HepG2 (cell line): Measurements from ENCODE around the gene POLR3GL. TPM values are rescaled to one million over a fixed set of nuclear protein-coding genes. Genes with fewer than 3 reads are reported as not detected.

Experiments used
- CBX1 ChIP-seq: IDR thresholded peaks from one replicate; pipeline ENCODE4 v1.6.1; 2016; ENCODE audit warnings: antibody characterized with exemption, low read depth
- DMAP1 ChIP-seq: IDR thresholded peaks from 2 replicates; pipeline ENCODE4 v1.6.1; 2016
- GABPA ChIP-seq, 2 experiments: IDR thresholded peaks; 2 replicates each; pipeline ENCODE4 v1.6.1; 2011 to 2016; ENCODE audit warnings: low read depth in 2 of 2, low read length in 1 of 2, missing biosample characterization in 1 of 2, missing genetic modification characterization in 1 of 2
- HDAC2 ChIP-seq: sonication (generic); formaldehyde crosslinking; IDR thresholded peaks from 2 replicates; pipeline ENCODE4 v1.4.0; 2020; ENCODE audit warnings: missing genetic modification reagents
- KLF16 ChIP-seq, 2 experiments: sonication (generic) in 1 of 2; formaldehyde crosslinking in 1 of 2; IDR thresholded peaks; 2 replicates each; pipeline versions ENCODE4 v1.6.1 to v1.8.0; 2016 to 2023; ENCODE audit warnings: missing genetic modification reagents in 2 of 2, missing compliant biosample characterization in 1 of 2
- MAFF ChIP-seq: IDR thresholded peaks from 2 replicates; pipeline ENCODE4 v1.6.1; 2011; ENCODE audit warnings: low read depth, low read length, improper control_type of control experiment
- MTA1 ChIP-seq: sonication (generic); formaldehyde crosslinking; IDR thresholded peaks from 2 replicates; pipeline ENCODE4 v1.4.0; 2020; ENCODE audit warnings: missing genetic modification reagents, mild to moderate bottlenecking, borderline replicate concordance
- PAF1 ChIP-seq: IDR thresholded peaks from 2 replicates; pipeline ENCODE4 v1.6.1; 2016; ENCODE audit warnings: missing genetic modification reagents, missing compliant biosample characterization
- POLR2A ChIP-seq, 2 experiments: IDR thresholded peaks; 2 replicates each; pipeline ENCODE4 v1.6.1; 2011; ENCODE audit warnings: low read depth in 2 of 2, low read length in 2 of 2, mild to moderate bottlenecking in 1 of 2, moderate library complexity in 1 of 2; ENCODE audit not compliant: insufficient read depth in 1 of 2
- POLR2AphosphoS2 ChIP-seq: IDR thresholded peaks from 2 replicates; pipeline ENCODE4 v1.6.1; 2011; ENCODE audit warnings: low read depth, low read length, improper control_type of control experiment
- RBM22 ChIP-seq: fragments of 200-400 bp; formaldehyde crosslinking; optimal IDR thresholded peaks from 2 replicates; pipeline ENCODE3; 2017; ENCODE audit warnings: mild to moderate bottlenecking, low read length, moderate library complexity
- REL ChIP-seq: sonication (generic); formaldehyde crosslinking; conservative IDR thresholded peaks from 2 replicates; pipeline ENCODE4 v1.8.0; 2022; ENCODE audit warnings: mild to moderate bottlenecking, missing genetic modification reagents, moderate library complexity
- SALL1 ChIP-seq: sonication (generic); formaldehyde crosslinking; IDR thresholded peaks from 2 replicates; pipeline ENCODE4 v1.8.0; 2022; ENCODE audit warnings: mild to moderate bottlenecking, missing genetic modification reagents
- SNAPC2 ChIP-seq: sonication (generic); formaldehyde crosslinking; IDR thresholded peaks from 2 replicates; pipeline ENCODE4 v1.8.1; 2022; ENCODE audit warnings: mild to moderate bottlenecking, missing genetic modification reagents
- SSRP1 ChIP-seq: IDR thresholded peaks from 2 replicates; pipeline ENCODE4 v1.6.1; 2016; ENCODE audit warnings: control low read depth
- TARDBP ChIP-seq: sonication (generic); formaldehyde crosslinking; IDR thresholded peaks from 2 replicates; pipeline ENCODE4 v1.8.0; 2022; ENCODE audit warnings: mild to moderate bottlenecking, missing genetic modification reagents
- ZNF331 ChIP-seq: sonication (generic); formaldehyde crosslinking; IDR thresholded peaks from 2 replicates; pipeline ENCODE4 v1.4.0; 2020; ENCODE audit warnings: missing genetic modification reagents
- ZNF382 ChIP-seq: sonication (generic); formaldehyde crosslinking; IDR thresholded peaks from 2 replicates; pipeline ENCODE4 v1.5.0; 2020; ENCODE audit warnings: missing genetic modification reagents, mild to moderate bottlenecking, borderline replicate concordance
- ZNF878 ChIP-seq: sonication (generic); formaldehyde crosslinking; IDR thresholded peaks from 2 replicates; pipeline ENCODE4 v1.8.1; 2023; ENCODE audit warnings: mild to moderate bottlenecking, missing genetic modification reagents, moderate library complexity
- polyA plus RNA-seq, 8 experiments: library from polyadenylated mRNA; depleted of rRNA in 3 of 8; stranded (reverse) in 7 of 8; unstranded in 1 of 8; fragments of >200 nt; fragmentation: Illumina TruSeq in 4 of 8; extraction: Trizol in 4 of 8; gene quantifications; 2 replicates each; pipeline versions ENCODE4 v1.2.1 to v1.2.3, GENCODE V29; 2011 to 2016; ENCODE audit warnings: low read depth in 4 of 8, missing spikeins in 1 of 8, mixed read lengths in 1 of 8; ENCODE audit not compliant: insufficient read depth in 1 of 8
- total RNA-seq, 5 experiments: library from RNA; depleted of rRNA; stranded (reverse); fragments of >200 nt; fragmentation: Illumina TruSeq; extraction: Trizol; gene quantifications; 2 replicates each; pipeline ENCODE4 v1.2.3, GENCODE V29; 2016; ENCODE audit warnings: low read depth in 1 of 5
- TF ChIP-seq, protein P1 (sequence below): sonication (generic); formaldehyde crosslinking; IDR thresholded peaks from 2 replicates; pipeline ENCODE4 v1.4.0; 2020; ENCODE audit warnings: missing genetic modification reagents
- TF ChIP-seq, protein P2 (sequence below): sonication (generic); formaldehyde crosslinking; IDR thresholded peaks from 2 replicates; pipeline ENCODE4 v1.9.0; 2021; ENCODE audit warnings: mild to moderate bottlenecking, missing genetic modification reagents

POLR3GL gene
- total and polyA plus RNA-seq, 2 of the 13 experiments (the other 11 are each of a cell fraction or from before 2014, with no cell fraction given), result 11.5 to 12.4 TPM

DNA sequence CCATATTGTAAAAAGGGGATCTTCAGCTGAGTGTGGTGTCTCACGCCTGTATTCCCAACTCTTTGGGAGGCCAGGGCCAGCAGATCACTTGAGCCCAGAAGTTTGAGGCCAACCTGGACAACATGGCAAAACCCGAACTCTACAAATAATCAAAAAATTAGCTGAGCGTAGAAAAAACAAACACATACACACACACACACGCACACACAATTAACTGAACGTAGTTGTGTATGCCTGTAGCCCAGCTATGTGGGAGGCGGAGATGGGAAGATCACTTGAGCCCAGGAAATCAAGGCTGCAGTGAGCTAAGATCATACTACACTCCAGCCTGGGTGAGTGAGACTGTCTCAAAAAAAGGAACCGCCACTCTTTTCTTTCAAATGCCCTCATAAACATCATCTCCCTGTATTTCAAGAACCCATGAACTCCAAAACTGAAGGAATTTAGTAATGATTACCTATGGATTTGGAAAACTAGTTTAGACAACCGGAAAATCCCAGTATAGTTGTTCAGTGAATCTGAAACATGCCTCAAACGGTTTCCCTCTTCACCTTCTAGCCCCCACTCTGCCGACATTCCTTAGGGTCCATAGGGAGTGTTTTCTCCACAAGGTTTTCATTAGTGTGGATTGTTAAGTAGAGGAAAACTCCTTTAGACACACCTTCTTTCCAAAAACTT lies 27.4 kb downstream of the POLR3GL start (continued):
- TF ChIP-seq MAFF (0 out of 2 replicates have a peak, but pooled peaks have one; percentile 13), SSRP1 (CRISPR knock-in tag) (peak; percentile 99; the same call in 1 of the 2 replicates), GABPA (IDR thresholded peaks at IDR 0.05; ENCODE audit: low read depth, low read length) (no peak), GABPA (CRISPR knock-in tag; IDR thresholded peaks at IDR 0.05; ENCODE audit: low read depth) (0 out of 2 replicates have a peak, but pooled peaks have one; percentile 9), HDAC2 (0 out of 2 replicates have a peak, but pooled peaks have one; percentile 24), SALL1 (CRISPR knock-in tag) (peak; percentile 52; the same call in 1 of the 2 replicates), MTA1 (no peak), ZNF382 (CRISPR knock-in tag) (no peak), REL (CRISPR knock-in tag) (no peak), DMAP1 (CRISPR knock-in tag) (no peak), ZNF878 (CRISPR knock-in tag) (peak; percentile 56; the same call in 1 of the 2 replicates), TARDBP (CRISPR knock-in tag) (0 out of 2 replicates have a peak, but pooled peaks have one; percentile 25), POLR2A (IDR thresholded peaks at IDR 0.05; ENCODE audit: insufficient read depth in 1 of 2, low read depth in 2 of 2, low read length in 2 of 2) (peak; percentile 32 to 69; a peak in 2 of 4 replicates), ZNF331 (0 out of 2 replicates have a peak, but pooled peaks have one; percentile 43), RBM22 (no peak), CBX1 (peak; percentile 45), POLR2AphosphoS2 (peak; percentile 40; the same call in 1 of the 2 replicates), KLF16 (CRISPR knock-in tag; IDR thresholded peaks at IDR 0.05) (peak in 1 of 2 experiments; percentile 11; a peak in 1 of 4 replicates), PAF1 (CRISPR knock-in tag) (peak; percentile 98), SNAPC2 (CRISPR knock-in tag) (no peak)
- TF ChIP-seq, protein P1, sequence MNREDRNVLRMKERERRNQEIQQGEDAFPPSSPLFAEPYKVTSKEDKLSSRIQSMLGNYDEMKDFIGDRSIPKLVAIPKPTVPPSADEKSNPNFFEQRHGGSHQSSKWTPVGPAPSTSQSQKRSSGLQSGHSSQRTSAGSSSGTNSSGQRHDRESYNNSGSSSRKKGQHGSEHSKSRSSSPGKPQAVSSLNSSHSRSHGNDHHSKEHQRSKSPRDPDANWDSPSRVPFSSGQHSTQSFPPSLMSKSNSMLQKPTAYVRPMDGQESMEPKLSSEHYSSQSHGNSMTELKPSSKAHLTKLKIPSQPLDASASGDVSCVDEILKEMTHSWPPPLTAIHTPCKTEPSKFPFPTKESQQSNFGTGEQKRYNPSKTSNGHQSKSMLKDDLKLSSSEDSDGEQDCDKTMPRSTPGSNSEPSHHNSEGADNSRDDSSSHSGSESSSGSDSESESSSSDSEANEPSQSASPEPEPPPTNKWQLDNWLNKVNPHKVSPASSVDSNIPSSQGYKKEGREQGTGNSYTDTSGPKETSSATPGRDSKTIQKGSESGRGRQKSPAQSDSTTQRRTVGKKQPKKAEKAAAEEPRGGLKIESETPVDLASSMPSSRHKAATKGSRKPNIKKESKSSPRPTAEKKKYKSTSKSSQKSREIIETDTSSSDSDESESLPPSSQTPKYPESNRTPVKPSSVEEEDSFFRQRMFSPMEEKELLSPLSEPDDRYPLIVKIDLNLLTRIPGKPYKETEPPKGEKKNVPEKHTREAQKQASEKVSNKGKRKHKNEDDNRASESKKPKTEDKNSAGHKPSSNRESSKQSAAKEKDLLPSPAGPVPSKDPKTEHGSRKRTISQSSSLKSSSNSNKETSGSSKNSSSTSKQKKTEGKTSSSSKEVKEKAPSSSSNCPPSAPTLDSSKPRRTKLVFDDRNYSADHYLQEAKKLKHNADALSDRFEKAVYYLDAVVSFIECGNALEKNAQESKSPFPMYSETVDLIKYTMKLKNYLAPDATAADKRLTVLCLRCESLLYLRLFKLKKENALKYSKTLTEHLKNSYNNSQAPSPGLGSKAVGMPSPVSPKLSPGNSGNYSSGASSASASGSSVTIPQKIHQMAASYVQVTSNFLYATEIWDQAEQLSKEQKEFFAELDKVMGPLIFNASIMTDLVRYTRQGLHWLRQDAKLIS (CRISPR knock-in tag), result peak; percentile 89
- TF ChIP-seq, protein P2, sequence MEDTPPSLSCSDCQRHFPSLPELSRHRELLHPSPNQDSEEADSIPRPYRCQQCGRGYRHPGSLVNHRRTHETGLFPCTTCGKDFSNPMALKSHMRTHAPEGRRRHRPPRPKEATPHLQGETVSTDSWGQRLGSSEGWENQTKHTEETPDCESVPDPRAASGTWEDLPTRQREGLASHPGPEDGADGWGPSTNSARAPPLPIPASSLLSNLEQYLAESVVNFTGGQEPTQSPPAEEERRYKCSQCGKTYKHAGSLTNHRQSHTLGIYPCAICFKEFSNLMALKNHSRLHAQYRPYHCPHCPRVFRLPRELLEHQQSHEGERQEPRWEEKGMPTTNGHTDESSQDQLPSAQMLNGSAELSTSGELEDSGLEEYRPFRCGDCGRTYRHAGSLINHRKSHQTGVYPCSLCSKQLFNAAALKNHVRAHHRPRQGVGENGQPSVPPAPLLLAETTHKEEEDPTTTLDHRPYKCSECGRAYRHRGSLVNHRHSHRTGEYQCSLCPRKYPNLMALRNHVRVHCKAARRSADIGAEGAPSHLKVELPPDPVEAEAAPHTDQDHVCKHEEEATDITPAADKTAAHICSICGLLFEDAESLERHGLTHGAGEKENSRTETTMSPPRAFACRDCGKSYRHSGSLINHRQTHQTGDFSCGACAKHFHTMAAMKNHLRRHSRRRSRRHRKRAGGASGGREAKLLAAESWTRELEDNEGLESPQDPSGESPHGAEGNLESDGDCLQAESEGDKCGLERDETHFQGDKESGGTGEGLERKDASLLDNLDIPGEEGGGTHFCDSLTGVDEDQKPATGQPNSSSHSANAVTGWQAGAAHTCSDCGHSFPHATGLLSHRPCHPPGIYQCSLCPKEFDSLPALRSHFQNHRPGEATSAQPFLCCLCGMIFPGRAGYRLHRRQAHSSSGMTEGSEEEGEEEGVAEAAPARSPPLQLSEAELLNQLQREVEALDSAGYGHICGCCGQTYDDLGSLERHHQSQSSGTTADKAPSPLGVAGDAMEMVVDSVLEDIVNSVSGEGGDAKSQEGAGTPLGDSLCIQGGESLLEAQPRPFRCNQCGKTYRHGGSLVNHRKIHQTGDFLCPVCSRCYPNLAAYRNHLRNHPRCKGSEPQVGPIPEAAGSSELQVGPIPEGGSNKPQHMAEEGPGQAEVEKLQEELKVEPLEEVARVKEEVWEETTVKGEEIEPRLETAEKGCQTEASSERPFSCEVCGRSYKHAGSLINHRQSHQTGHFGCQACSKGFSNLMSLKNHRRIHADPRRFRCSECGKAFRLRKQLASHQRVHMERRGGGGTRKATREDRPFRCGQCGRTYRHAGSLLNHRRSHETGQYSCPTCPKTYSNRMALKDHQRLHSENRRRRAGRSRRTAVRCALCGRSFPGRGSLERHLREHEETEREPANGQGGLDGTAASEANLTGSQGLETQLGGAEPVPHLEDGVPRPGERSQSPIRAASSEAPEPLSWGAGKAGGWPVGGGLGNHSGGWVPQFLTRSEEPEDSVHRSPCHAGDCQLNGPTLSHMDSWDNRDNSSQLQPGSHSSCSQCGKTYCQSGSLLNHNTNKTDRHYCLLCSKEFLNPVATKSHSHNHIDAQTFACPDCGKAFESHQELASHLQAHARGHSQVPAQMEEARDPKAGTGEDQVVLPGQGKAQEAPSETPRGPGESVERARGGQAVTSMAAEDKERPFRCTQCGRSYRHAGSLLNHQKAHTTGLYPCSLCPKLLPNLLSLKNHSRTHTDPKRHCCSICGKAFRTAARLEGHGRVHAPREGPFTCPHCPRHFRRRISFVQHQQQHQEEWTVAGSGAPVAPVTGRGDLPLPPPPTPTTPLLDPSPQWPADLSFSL (CRISPR knock-in tag), result peak; percentile 80; the same call in 1 of the 2 replicates
